Keratinocyte (primary cell): Measurements from ENCODE around the gene ESR2.

Experiments used
- CTCF ChIP-seq, 3 experiments: IDR thresholded peaks in 1 of 3; conservative IDR thresholded peaks in 1 of 3; optimal IDR thresholded peaks in 1 of 3; 2 replicates in 2 of 3; 3 replicates in 1 of 3; pipeline versions ENCODE3 to v1.5.1; 2011; ENCODE audit warnings: low read length in 3 of 3, mild to moderate bottlenecking in 3 of 3, moderate library complexity in 2 of 3, control low read depth in 1 of 3, inconsistent platforms in 1 of 3; ENCODE audit not compliant: insufficient read depth in 2 of 3; ENCODE audit errors: extremely low read depth in 1 of 3
- EZH2 ChIP-seq: IDR thresholded peaks from one replicate; pipeline ENCODE4 v1.6.1; 2012; ENCODE audit warnings: inconsistent platforms, mild to moderate bottlenecking, low read length, moderate library complexity

GRCh38 chr14:64212666-64213065, 81.5 kb downstream of the ESR2 start:
- TF ChIP-seq CTCF (optimal IDR thresholded peaks at IDR 0.05 in 1 of 3, IDR thresholded peaks at IDR 0.05 in 1 of 3, conservative IDR thresholded peaks at IDR 0.05 in 1 of 3; ENCODE audit: extremely low read depth in 1 of 3, insufficient read depth in 2 of 3, low read length in 3 of 3) (no peak), EZH2 (no peak)
